Prostate gland (tissue), 2 donors: ENCODE data around the gene SLC3A2.

Source experiments
- CTCF ChIP-seq, 4 experiments: fragments of 200-600 bp in 2 of 4; fragments of 450-650 bp in 2 of 4; sonication (generic) in 2 of 4; IDR thresholded peaks; 1 replicate in 3 of 4; 2 replicates in 1 of 4; pipeline ENCODE4 v1.5.1; 2016 to 2019; ENCODE audit warnings: antibody characterized with exemption in 4 of 4, mild to moderate bottlenecking in 2 of 4, moderate library complexity in 2 of 4
- POLR2A ChIP-seq: fragments of 450-650 bp; IDR thresholded peaks from one replicate; pipeline ENCODE4 v1.6.1; 2016; ENCODE audit warnings: antibody characterized with exemption, mild to moderate bottlenecking
- POLR2AphosphoS5 ChIP-seq: sonication (generic); formaldehyde crosslinking; IDR thresholded peaks from one replicate; pipeline ENCODE4 v1.6.1; 2017; ENCODE audit warnings: antibody characterized with exemption

GRCh38 chr11:62852523-62853188 lies 28.0 kb upstream of the SLC3A2 start:
- TF ChIP-seq CTCF (IDR thresholded peaks at IDR 0.05) (no peak), POLR2A (no peak), POLR2AphosphoS5 (no peak)
